Stimulated activated CD4-positive, alpha-beta T cell treated with anti-CD3 and anti-CD28 coated beads, Interleukin-12 subunit alpha, Interleukin-12 subunit beta, amount 100 ng/mL, for 48 hours (primary cell): Measurements from ENCODE around the gene MTARC2.

Source experiments
- DNase-seq, 3 donors: peaks; one replicate each; pipeline ENCODE4 v3.0.0-alpha.2; 2020; ENCODE audit warnings: low read depth in 2 of 3, low spot score in 1 of 3

MTARC2 gene

GRCh38 chr1:220824031-220824989 lies 76.2 kb downstream of the MTARC2 start:
- DNase-seq, result no peak

DNA sequence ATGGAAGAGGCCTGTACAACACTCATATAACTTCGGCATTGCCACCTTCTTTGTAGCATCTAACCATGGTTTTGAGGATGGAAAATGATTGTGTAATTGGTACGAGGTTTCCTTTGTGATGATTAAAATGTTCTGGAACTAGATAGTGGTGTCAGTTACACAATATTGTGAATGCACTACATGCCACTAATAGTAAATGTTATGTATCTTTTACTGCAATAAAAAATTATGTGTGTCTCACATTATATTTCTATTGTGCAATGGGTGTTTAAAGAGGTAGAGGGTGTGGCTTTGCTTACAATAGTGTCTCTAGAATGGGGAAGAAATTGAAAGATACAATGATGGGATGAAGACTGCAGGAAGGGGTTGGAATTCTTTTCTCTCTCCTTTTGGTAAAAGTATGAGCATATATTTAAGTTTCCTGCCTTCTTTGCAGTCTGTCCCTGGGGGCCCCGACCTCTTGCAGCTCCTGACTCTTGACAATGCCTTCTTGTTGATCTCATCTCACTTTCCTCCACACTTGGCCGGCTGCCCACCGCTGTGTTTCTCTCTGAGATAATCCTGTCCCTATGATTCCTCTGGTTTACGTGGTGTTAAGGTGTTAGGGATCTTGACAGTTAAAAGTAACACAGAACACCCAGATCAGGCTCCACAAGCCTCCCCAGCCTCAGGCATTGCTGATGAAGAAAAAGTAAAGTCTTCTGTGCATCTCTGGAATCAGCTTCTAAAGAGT lies 77.9 kb downstream of the MTARC2 start:
- no peak for DNase-seq

GRCh38 chr1:220826729-220827128 lies 78.6 kb downstream of the MTARC2 start:
- DNase-seq, result no peak

GRCh38 chr1:220827445-220828178 lies 79.5 kb downstream of the MTARC2 start:
- DNase-seq, result no peak

- no peak for DNase-seq
These were observed 80.0 kb downstream of the MTARC2 start for GRCh38 chr1:220828179-220828490.

DNA sequence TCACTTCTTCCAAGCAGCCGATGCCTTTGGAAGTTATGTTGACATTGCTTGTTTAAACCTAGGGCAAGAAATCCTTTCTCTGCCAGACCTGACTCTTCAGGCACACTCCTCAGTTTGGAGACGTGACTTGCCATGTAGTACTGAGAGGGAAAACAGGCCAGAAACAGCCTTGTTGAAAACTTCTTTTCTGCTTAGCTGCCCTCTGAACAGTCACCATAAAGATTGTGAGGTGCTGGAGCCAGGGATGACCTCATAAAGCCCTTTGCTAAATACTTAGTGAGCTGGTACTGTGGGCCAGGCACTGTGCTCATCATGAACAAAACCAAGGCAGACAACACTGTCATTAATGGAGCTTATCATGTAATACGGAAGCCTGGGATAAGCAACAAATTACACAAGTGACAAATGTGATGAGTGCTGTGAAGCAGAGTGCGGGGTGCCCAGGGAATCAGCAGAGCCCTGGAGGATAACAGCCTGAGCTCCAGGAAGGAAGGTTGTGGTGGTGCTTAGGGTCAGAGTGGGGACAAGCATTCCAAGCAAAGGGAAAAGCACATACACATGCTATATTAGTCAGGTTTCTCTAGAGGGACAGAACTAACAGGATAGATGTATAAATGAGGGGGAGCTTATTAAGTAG lies 80.9 kb downstream of the MTARC2 start:
- no peak for DNase-seq

DNA sequence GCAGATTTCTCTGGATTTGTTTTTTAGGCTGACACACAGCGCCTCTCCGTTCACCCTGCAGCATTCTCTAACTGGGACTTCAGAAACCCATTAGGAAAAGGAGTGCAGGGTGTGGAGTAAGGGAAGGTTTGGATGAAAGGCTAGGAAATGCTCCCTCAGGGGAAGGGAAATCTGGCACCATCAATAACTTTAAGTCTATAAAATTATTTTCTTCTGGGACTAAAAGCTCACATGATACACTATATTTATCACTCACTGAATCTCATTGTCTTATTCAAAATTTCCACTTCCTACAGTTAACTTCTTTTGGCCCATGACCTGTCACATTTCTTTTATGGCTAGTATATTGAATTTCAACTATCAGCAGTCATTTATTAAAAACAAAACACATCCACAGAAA lies 85.3 kb downstream of the MTARC2 start:
- DNase-seq, result no peak
